Uterus (tissue), 4 donors: ENCODE data around the gene BLCAP. TPM values are rescaled to one million over a fixed set of nuclear protein-coding genes. Genes with fewer than 3 reads are reported as not detected.

ENCODE experiments used
- DNase-seq, 2 donors: peaks; one replicate each; pipeline ENCODE4 v3.0.0-alpha.2; 2019 to 2020
- H3K27ac ChIP-seq, 2 donors: fragments of 200-600 bp; sonication (generic); 1 replicate in 1 of 2; 2 replicates in 1 of 2; pipeline ENCODE4 v1.5.1; 2016 to 2018
- H3K27me3 ChIP-seq, 2 donors: fragments of 200-600 bp; sonication (generic); one replicate each; pipeline ENCODE4 v1.5.1; 2018 to 2019; ENCODE audit warnings: control low read depth in 1 of 2
- H3K36me3 ChIP-seq, 2 donors: fragments of 200-600 bp; sonication (generic); one replicate each; pipeline ENCODE4 v1.5.1; 2019; ENCODE audit warnings: control low read depth in 1 of 2
- H3K4me1 ChIP-seq, 2 donors: fragments of 200-600 bp; sonication (generic); one replicate each; pipeline ENCODE4 v1.5.1; 2018 to 2019; ENCODE audit warnings: control low read depth in 1 of 2
- H3K4me3 ChIP-seq, 2 donors: fragments of 200-600 bp; sonication (generic); 1 replicate in 1 of 2; 2 replicates in 1 of 2; pipeline ENCODE4 v1.5.1; 2018 to 2019; ENCODE audit warnings: mild to moderate bottlenecking in 1 of 2
- H3K9me3 ChIP-seq, 2 donors: fragments of 200-600 bp; sonication (generic); one replicate each; pipeline ENCODE4 v1.5.1; 2019; ENCODE audit warnings: control low read depth in 1 of 2
- POLR2A ChIP-seq, 2 donors: fragments of 450-650 bp; IDR thresholded peaks; one replicate each; pipeline ENCODE4 v1.6.1; 2016; ENCODE audit warnings: antibody characterized with exemption in 2 of 2, mild to moderate bottlenecking in 1 of 2, moderate library complexity in 1 of 2
- intact Hi-C: fragments of 100-400 bp; cut with DNase I; formaldehyde crosslinking; loops from one replicate; pipeline ENCODE4 v1.15.1; 2023; ENCODE audit warnings: low total_unique reads
- total RNA-seq, 4 donors: library from RNA; depleted of rRNA in 3 of 4; stranded (reverse); fragments of >200 nt in 3 of 4; gene quantifications; one replicate each; pipeline versions ENCODE4 v1.1.0 to v1.2.4, GENCODE V29; 2014 to 2023
- TF ChIP-seq, protein P1 (sequence below), 4 experiments: fragments of 200-600 bp in 2 of 4; fragments of 450-650 bp in 2 of 4; sonication (generic) in 2 of 4; IDR thresholded peaks; one replicate each; pipeline ENCODE4 v1.5.1; 2016 to 2019; ENCODE audit warnings: antibody characterized with exemption in 4 of 4, mild to moderate bottlenecking in 2 of 4, moderate library complexity in 1 of 4
- donor health status: DM: yes; HTN: yes; CAD: no.

BLCAP gene
- total RNA-seq, 4 donors from 2014 or later: 16.4 to 62.9 (median 37.7) TPM

- TF ChIP-seq, protein P1, sequence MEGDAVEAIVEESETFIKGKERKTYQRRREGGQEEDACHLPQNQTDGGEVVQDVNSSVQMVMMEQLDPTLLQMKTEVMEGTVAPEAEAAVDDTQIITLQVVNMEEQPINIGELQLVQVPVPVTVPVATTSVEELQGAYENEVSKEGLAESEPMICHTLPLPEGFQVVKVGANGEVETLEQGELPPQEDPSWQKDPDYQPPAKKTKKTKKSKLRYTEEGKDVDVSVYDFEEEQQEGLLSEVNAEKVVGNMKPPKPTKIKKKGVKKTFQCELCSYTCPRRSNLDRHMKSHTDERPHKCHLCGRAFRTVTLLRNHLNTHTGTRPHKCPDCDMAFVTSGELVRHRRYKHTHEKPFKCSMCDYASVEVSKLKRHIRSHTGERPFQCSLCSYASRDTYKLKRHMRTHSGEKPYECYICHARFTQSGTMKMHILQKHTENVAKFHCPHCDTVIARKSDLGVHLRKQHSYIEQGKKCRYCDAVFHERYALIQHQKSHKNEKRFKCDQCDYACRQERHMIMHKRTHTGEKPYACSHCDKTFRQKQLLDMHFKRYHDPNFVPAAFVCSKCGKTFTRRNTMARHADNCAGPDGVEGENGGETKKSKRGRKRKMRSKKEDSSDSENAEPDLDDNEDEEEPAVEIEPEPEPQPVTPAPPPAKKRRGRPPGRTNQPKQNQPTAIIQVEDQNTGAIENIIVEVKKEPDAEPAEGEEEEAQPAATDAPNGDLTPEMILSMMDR (IDR thresholded peaks at IDR 0.05): no peak
- no peak for TF ChIP-seq POLR2A (IDR thresholded peaks at IDR 0.05)
- intact Hi-C loops: loop anchor here (5.0 to 10.0 kb wide), 2 partner anchors 145 to 257 kb away; no protein-coding TSS in a partner anchor
- Histone ChIP-seq H3K27ac (no peak overlapping the region), H3K36me3 (no peaks in the 10 kb centered on the region), H3K27me3 (no peaks in the 10 kb centered on the region), H3K9me3 (no peaks in the 10 kb centered on the region), H3K4me1 (peaks cover 0 to 4% of the 10 kb centered on the region in 2 donors), H3K4me3 (no peak overlapping the region)
- no peak for DNase-seq
Observed at GRCh38 chr20:37529214-37529967, 1.7 kb upstream of the BLCAP start.

- Histone ChIP-seq H3K36me3 (no peaks in the 10 kb centered on the region), H3K9me3 (no peaks in the 10 kb centered on the region), H3K4me3 (peak overlapping the region; percentile 89 to 99), H3K27ac (peak overlapping the region; percentile 92 to 98), H3K27me3 (no peaks in the 10 kb centered on the region), H3K4me1 (peaks cover 0 to 4% of the 10 kb centered on the region in 2 donors)
- DNase-seq: no peak
- no peak for TF ChIP-seq POLR2A (IDR thresholded peaks at IDR 0.05)
- TF ChIP-seq, protein P1 (IDR thresholded peaks at IDR 0.05): no peak
- intact Hi-C loops: loop anchor here (5.0 to 10.0 kb wide), 2 partner anchors 144 to 256 kb away; no protein-coding TSS in a partner anchor
Observed at GRCh38 chr20:37528446-37529213, 954 bp upstream of the BLCAP start.

- peak overlapping the region; percentile 92 to 98 for H3K27ac ChIP-seq
- TF ChIP-seq, protein P1 (IDR thresholded peaks at IDR 0.05): no peak
- TF ChIP-seq POLR2A (IDR thresholded peaks at IDR 0.05): no peak
- no peaks in the 10 kb centered on the region for H3K9me3 ChIP-seq
- no peaks in the 10 kb centered on the region for H3K36me3 ChIP-seq
- H3K4me1 ChIP-seq: peaks cover 0 to 4% of the 10 kb centered on the region in 2 donors
- H3K4me3 ChIP-seq: peak overlapping the region; percentile 89 to 99
- intact Hi-C loops: loop anchor here (5.0 to 10.0 kb wide), 2 partner anchors 142 to 255 kb away; no protein-coding TSS in a partner anchor
- no peak for DNase-seq
- no peaks in the 10 kb centered on the region for H3K27me3 ChIP-seq
Observed at GRCh38 chr20:37526839-37527637, 638 bp downstream of the BLCAP start.

DNA sequence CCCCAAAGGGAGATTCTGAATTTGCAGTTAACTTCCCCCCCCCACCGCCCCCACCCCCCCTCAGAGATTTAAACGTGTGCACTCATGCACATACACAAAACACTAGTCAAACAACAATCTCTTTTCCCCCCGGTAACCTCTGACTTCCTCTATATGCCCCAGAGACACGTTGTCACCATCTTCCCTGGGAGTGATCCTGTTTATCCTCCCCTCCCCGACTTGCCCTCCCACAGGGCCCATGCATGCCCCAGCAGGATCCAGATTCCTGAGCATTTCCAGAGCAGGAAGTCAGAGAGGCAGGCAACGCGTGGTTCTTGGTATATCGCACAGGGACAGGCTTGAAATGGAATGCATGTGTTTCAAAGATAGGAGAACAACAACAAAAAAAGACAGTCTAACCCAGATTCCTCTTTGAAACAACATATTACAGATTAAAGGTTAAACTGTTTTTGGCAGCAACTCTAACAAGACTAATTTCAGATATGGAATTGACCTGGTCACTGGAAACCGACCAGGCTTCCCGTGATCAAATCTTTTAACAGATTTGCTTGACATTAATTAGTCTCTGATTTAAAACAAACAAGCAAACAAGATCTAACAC is 1.3 kb downstream of the BLCAP start:
- H3K36me3 ChIP-seq: no peaks in the 10 kb centered on the region
- intact Hi-C loops: loop anchor here (5.0 to 10.0 kb wide), 2 partner anchors 142 to 254 kb away; no protein-coding TSS in a partner anchor
- peak overlapping the region; percentile 89 to 99 for H3K4me3 ChIP-seq
- peaks cover 0 to 4% of the 10 kb centered on the region in 2 donors for H3K4me1 ChIP-seq
- TF ChIP-seq, protein P1 (IDR thresholded peaks at IDR 0.05): no peak
- TF ChIP-seq POLR2A (IDR thresholded peaks at IDR 0.05): no peak
- no peaks in the 10 kb centered on the region for H3K9me3 ChIP-seq
- peak overlapping the region; percentile 92 to 98 for H3K27ac ChIP-seq
- DNase-seq: no peak
- no peaks in the 10 kb centered on the region for H3K27me3 ChIP-seq
